GM10248 (cell line): ENCODE measurements around the gene ERRFI1.
"Not testable (repeated sequence)": the region's sequence is repeated elsewhere in the genome, so short reads cannot be mapped to it uniquely, and the experiment has no call there.

ENCODE experiments used
- CTCF ChIA-PET: fragments of 300-600 bp; sonication (Branson Sonifier 250); formaldehyde crosslinking; extraction: SDS; loops from one replicate; lab custom pipeline; 2021; ENCODE audit warnings: antibody characterized with exemption; lab: Yijun Ruan, JAX
- POLR2A ChIA-PET: fragments of 350-650 bp; sonication (Branson Sonifier 250); formaldehyde crosslinking; extraction: SDS; loops from one replicate; lab custom pipeline; 2020; ENCODE audit warnings: antibody characterized with exemption; lab: Yijun Ruan, JAX
- DNase-seq: peaks from one replicate; pipeline ENCODE4 v3.0.0; 2012; ENCODE audit errors: extremely low spot score
- CTCF ChIP-seq: IDR thresholded peaks from 2 replicates; pipeline ENCODE4 v1.5.1; 2012; ENCODE audit warnings: mild to moderate bottlenecking, low read depth; ENCODE audit errors: extremely low read depth, missing control alignments, control extremely low read depth

ERRFI1 gene

GRCh38 chr1:8026153-8026975 lies at the start of gene ERRFI1:
ERRFI1 (minus strand) TSS chr1:8026309; CDS start chr1:8015619, 10,690 bp downstream.
- ChIA-PET CTCF (interaction anchor here (1.8 to 3.2 kb wide), 2 partner anchors 9 to 11 kb away, joined by 3 to 16 read pairs; no protein-coding TSS in a partner anchor), POLR2A (no interaction called here)
- peak; percentile 94 for DNase-seq
- TF ChIP-seq CTCF = no peak

GRCh38 chr1:8075511-8076051 lies 49.5 kb upstream of the ERRFI1 start:
- POLR2A ChIA-PET = no interaction called here
- CTCF ChIA-PET = interaction anchor here (0.9 to 1.5 kb wide), 2 partner anchors 12 to 238 kb away, joined by 3 read pairs; no protein-coding TSS in a partner anchor
- no peak for TF ChIP-seq CTCF
- DNase-seq = no peak

- ChIA-PET POLR2A (no interaction called here), CTCF (interaction anchor here (0.7 to 2.0 kb wide), 5 partner anchors 10 to 205 kb away, joined by 3 to 7 read pairs (median 3); no protein-coding TSS in a partner anchor)
- no peak for TF ChIP-seq CTCF
- no peak for DNase-seq
These were observed 47.2 kb upstream of the ERRFI1 start for GRCh38 chr1:8073112-8073855.

- ChIA-PET CTCF (no interaction called here), POLR2A (no interaction called here)
- TF ChIP-seq CTCF = no peak
- no peak for DNase-seq
These were observed 44.3 kb upstream of the ERRFI1 start for GRCh38 chr1:8070381-8070811.

GRCh38 chr1:8069614-8070320 lies 43.7 kb upstream of the ERRFI1 start:
- CTCF ChIA-PET, DNase-seq, POLR2A ChIA-PET: not testable (repeated sequence)

- ChIA-PET POLR2A (no interaction called here), CTCF (interaction anchor here (1.2 kb wide), 1 partner anchor 17 kb away, joined by 3 read pairs; no protein-coding TSS in a partner anchor)
- TF ChIP-seq CTCF = no peak
- DNase-seq = no peak
These were observed 39.3 kb upstream of the ERRFI1 start for GRCh38 chr1:8065369-8065768.
